B cell (primary cell): ENCODE results near the gene NNT. TPM values are rescaled to one million over a fixed set of nuclear protein-coding genes. Genes with fewer than 3 reads are reported as not detected.
"Not testable (repeated sequence)": the region's sequence is repeated elsewhere in the genome, so short reads cannot be mapped to it uniquely, and the experiment has no call there.

Experiments used
- ATAC-seq: fragments of 200-7000 bp; cut with Tn5 transposase; one replicate; pipeline ENCODE4 v1.10.0; 2021; ENCODE audit warnings: low read depth, mild to moderate bottlenecking, moderate number of reproducible peaks, moderate library complexity
- CTCF ChIA-PET: fragments of 350-600 bp; sonication (Branson Sonifier 250); formaldehyde crosslinking; loops from one replicate; lab custom pipeline; 2021; ENCODE audit warnings: antibody characterized with exemption, inconsistent platforms; lab: Charles Lee
- POLR2A ChIA-PET: fragments of 350-600 bp; sonication (Branson Sonifier 250); formaldehyde crosslinking; loops from one replicate; lab custom pipeline; 2021; ENCODE audit warnings: antibody characterized with exemption; lab: Charles Lee
- DNase-seq: peaks from one replicate; pipeline ENCODE4 v3.0.0; 2013
- H2AFZ ChIP-seq: 2 replicates; pipeline ENCODE4 v1.6.1; 2012; ENCODE audit warnings: mild to moderate bottlenecking, low read depth, low read length; ENCODE audit not compliant: insufficient read depth, poor library complexity, severe bottlenecking
- H3K27ac ChIP-seq, 2 donors: 1 replicate in 1 of 2; 2 replicates in 1 of 2; pipeline ENCODE4 v1.5.1; 2012 to 2013; ENCODE audit warnings: low read length in 2 of 2, mild to moderate bottlenecking in 2 of 2, moderate library complexity in 1 of 2
- H3K27me3 ChIP-seq, 4 experiments: fragments of 200-600 bp in 1 of 4; sonication (generic) in 1 of 4; replicated peaks in 1 of 4; 1 replicate in 2 of 4; 2 replicates in 2 of 4; pipeline versions ENCODE4 v1.6.1 to v1.7.0; 2013 to 2016; ENCODE audit warnings: low read length in 3 of 4, mild to moderate bottlenecking in 2 of 4, mixed read lengths in 1 of 4, moderate library complexity in 1 of 4; ENCODE audit not compliant: insufficient read depth in 4 of 4, control insufficient read depth in 3 of 4; ENCODE audit errors: control extremely low read depth in 1 of 4
- H3K36me3 ChIP-seq, 2 experiments: replicated peaks in 1 of 2; 1 replicate in 1 of 2; 2 replicates in 1 of 2; pipeline versions ENCODE4 v1.6.1 to v1.7.1; 2013; ENCODE audit warnings: low read length in 1 of 2; ENCODE audit not compliant: insufficient read depth in 2 of 2, control insufficient read depth in 1 of 2; ENCODE audit errors: control extremely low read depth in 1 of 2, extremely low read depth in 1 of 2
- H3K4me1 ChIP-seq, 2 donors: fragments of 200-600 bp in 1 of 2; sonication (generic) in 1 of 2; 1 replicate in 1 of 2; 2 replicates in 1 of 2; pipeline versions ENCODE4 v1.5.1 to v1.6.1; 2013 to 2017; ENCODE audit warnings: low read length in 2 of 2; ENCODE audit not compliant: control insufficient read depth in 2 of 2, insufficient read depth in 2 of 2
- H3K4me2 ChIP-seq: replicated peaks from 2 replicates; pipeline ENCODE3; 2012; ENCODE audit warnings: mild to moderate bottlenecking, low read depth, low read length; ENCODE audit not compliant: poor library complexity, severe bottlenecking
- H3K4me3 ChIP-seq, 5 experiments: fragments of 200-600 bp in 1 of 5; sonication (generic) in 1 of 5; 1 replicate in 3 of 5; 2 replicates in 2 of 5; pipeline versions ENCODE4 v1.5.1 to v1.7.0; 2011 to 2016; ENCODE audit warnings: low read length in 4 of 5, mild to moderate bottlenecking in 4 of 5, low read depth in 2 of 5, control low read depth in 1 of 5, moderate library complexity in 1 of 5; ENCODE audit not compliant: insufficient read depth in 1 of 5; ENCODE audit errors: control extremely low read depth in 1 of 5, extremely low read depth in 1 of 5
- H3K79me2 ChIP-seq: fragments of 200-600 bp; sonication (generic); one replicate; pipeline ENCODE4 v1.6.0; 2016; ENCODE audit warnings: low read length; ENCODE audit not compliant: control insufficient read depth, insufficient read depth
- H3K9ac ChIP-seq: fragments of 200-600 bp; sonication (generic); 2 replicates; pipeline ENCODE4 v1.6.1; 2017; ENCODE audit warnings: mild to moderate bottlenecking, low read length, moderate library complexity
- H3K9me3 ChIP-seq, 3 donors: one replicate each; pipeline versions ENCODE4 v1.6.1 to v1.7.1; 2013; ENCODE audit warnings: low read length in 2 of 3; ENCODE audit not compliant: control insufficient read depth in 2 of 3, insufficient read depth in 1 of 3; ENCODE audit errors: control extremely low read depth in 1 of 3
- H4K20me1 ChIP-seq: 2 replicates; pipeline ENCODE4 v1.6.0; 2012; ENCODE audit warnings: mild to moderate bottlenecking, low read length; ENCODE audit not compliant: insufficient read depth, control insufficient read depth, poor library complexity, severe bottlenecking
- H3K27ac Mint-ChIP-seq: one replicate; pipeline ENCODE4 v1.8.0; 2021; ENCODE audit warnings: mixed read lengths
- H3K27me3 Mint-ChIP-seq: one replicate; pipeline ENCODE4 v1.8.0; 2021; ENCODE audit warnings: mixed read lengths
- H3K4me1 Mint-ChIP-seq: one replicate; pipeline ENCODE4 v1.8.0; 2021; ENCODE audit warnings: mixed read lengths
- H3K4me3 Mint-ChIP-seq: one replicate; pipeline ENCODE4 v1.8.0; 2021; ENCODE audit warnings: mixed read lengths
- H3K9me3 Mint-ChIP-seq: one replicate; pipeline ENCODE4 v1.8.0; 2022; ENCODE audit warnings: mixed read lengths; ENCODE audit not compliant: insufficient read depth
- CTCF ChIP-seq: fragments of 200-600 bp; IDR thresholded peaks from one replicate; pipeline ENCODE4 v1.8.0; 2022; ENCODE audit warnings: antibody characterized with exemption, mild to moderate bottlenecking
- EZH2 ChIP-seq: IDR thresholded peaks from 2 replicates; pipeline ENCODE4 v1.6.1; 2012; ENCODE audit warnings: borderline replicate concordance, low read depth, mild to moderate bottlenecking, moderate library complexity, low read length; ENCODE audit not compliant: insufficient read depth, poor library complexity, severe bottlenecking
- WGBS: methylation state at CpG from one replicate; pipeline ENCODE4 v1.1.5; 2013; ENCODE audit warnings: missing lambda C conversion rate; ENCODE audit not compliant: insufficient coverage; 5-methylcytosine and 5-hydroxymethylcytosine counted together
- intact Hi-C: fragments of 100-400 bp; cut with micrococcal nuclease; formaldehyde crosslinking; loops from one replicate; pipeline ENCODE4 v1.10.0; 2022
- polyA plus RNA-seq: library from polyadenylated mRNA; depleted of rRNA; stranded (reverse); fragments of >200 nt; gene quantifications from 2 replicates; pipeline ENCODE4 v1.2.3, GENCODE V29; 2012
- total RNA-seq, 2 donors: library from RNA; stranded (reverse); fragments of 120-200 nt in 1 of 2; gene quantifications; 1 replicate in 1 of 2; 2 replicates in 1 of 2; pipeline versions ENCODE4 v1.2.3 to v1.2.4, GENCODE V29; 2013 to 2022

Gene NNT
- total and polyA plus RNA-seq, 2 donors (not counting 1 experiment from before 2014, with no cell fraction given), result 17.8 to 61.1 TPM

GRCh38 chr5:43590700-43591099 lies 12.3 kb upstream of the NNT start:
- H3K36me3 ChIP-seq, result no peaks in the 10 kb centered on the region
- H3K4me2 ChIP-seq, result no peak overlapping the region
- no peak for DNase-seq
- TF ChIP-seq CTCF, result no peak
- no peak for TF ChIP-seq EZH2
- H4K20me1 ChIP-seq, result no peaks in the 10 kb centered on the region
- Mint-ChIP-seq H3K27me3 (no peaks in the 10 kb centered on the region), H3K9me3 (no peaks in the 10 kb centered on the region), H3K27ac (no peak overlapping the region), H3K4me3 (no peak overlapping the region), H3K4me1 (no peaks in the 10 kb centered on the region)
- no peaks in the 10 kb centered on the region for H3K9me3 ChIP-seq
- ChIA-PET POLR2A (no interaction called here), CTCF (no interaction called here)
- H3K27ac ChIP-seq, result no peak overlapping the region
- H3K4me3 ChIP-seq, result no peak overlapping the region
- H3K79me2 ChIP-seq, result no peaks in the 10 kb centered on the region
- intact Hi-C loops, result no loop called here
- no peak overlapping the region for H3K9ac ChIP-seq
- H2AFZ ChIP-seq, result no peak overlapping the region
- no peaks in the 10 kb centered on the region for H3K4me1 ChIP-seq
- H3K27me3 ChIP-seq, result no peaks in the 10 kb centered on the region
- ATAC-seq, result no peak

DNA sequence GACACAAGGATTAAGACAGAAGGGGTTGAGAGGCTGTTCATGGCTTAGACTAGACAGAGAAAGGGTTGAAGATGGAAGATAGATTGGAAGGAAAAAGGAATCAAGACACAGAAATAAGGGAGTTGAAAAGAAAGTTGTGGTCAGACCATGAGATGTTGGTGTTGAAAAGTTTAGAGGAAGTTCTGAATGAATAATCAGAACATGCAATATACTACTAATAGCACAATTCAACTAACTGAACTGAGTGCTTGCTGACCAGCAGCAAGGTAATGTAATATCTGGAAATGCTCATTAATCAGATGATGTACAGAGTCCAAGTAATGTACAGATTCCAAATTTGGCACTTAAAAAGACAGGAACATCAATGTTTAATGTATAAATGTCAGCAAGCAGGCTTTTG lies 10.6 kb upstream of the NNT start:
- CTCF ChIA-PET, result no interaction called here
- H3K9ac ChIP-seq, result no peak overlapping the region
- H3K27ac Mint-ChIP-seq, result no peak overlapping the region
- ATAC-seq (no peak), DNase-seq (no peak)
- POLR2A ChIA-PET, result no interaction called here
- no peaks in the 10 kb centered on the region for H3K9me3 ChIP-seq
- H3K79me2 ChIP-seq, result peaks cover 8% of the 10 kb centered on the region
- H3K4me1 Mint-ChIP-seq, result no peaks in the 10 kb centered on the region
- no peaks in the 10 kb centered on the region for H4K20me1 ChIP-seq
- H3K9me3 Mint-ChIP-seq, result no peaks in the 10 kb centered on the region
- no peak overlapping the region for H3K4me3 Mint-ChIP-seq
- H3K27ac ChIP-seq, result no peak overlapping the region
- no peak overlapping the region for H3K4me3 ChIP-seq
- H3K27me3 ChIP-seq, result no peaks in the 10 kb centered on the region
- intact Hi-C loops, result no loop called here
- TF ChIP-seq EZH2 (no peak), CTCF (no peak)
- H3K27me3 Mint-ChIP-seq, result no peaks in the 10 kb centered on the region
- H3K4me2 ChIP-seq, result no peak overlapping the region
- no peaks in the 10 kb centered on the region for H3K4me1 ChIP-seq
- no peak overlapping the region for H2AFZ ChIP-seq
- H3K36me3 ChIP-seq, result no peaks in the 10 kb centered on the region

- H2AFZ ChIP-seq, H4K20me1 ChIP-seq, H3K4me2 ChIP-seq, POLR2A ChIA-PET, H3K9me3 ChIP-seq, H3K9ac ChIP-seq, DNase-seq, H3K27me3 ChIP-seq, H3K27ac Mint-ChIP-seq, H3K36me3 ChIP-seq, H3K27ac ChIP-seq, H3K27me3 Mint-ChIP-seq, H3K9me3 Mint-ChIP-seq, H3K4me3 ChIP-seq, H3K4me3 Mint-ChIP-seq, ATAC-seq, intact Hi-C loops: not testable (repeated sequence)
- CTCF ChIA-PET, result interaction anchor here (1.1 kb wide), 1 partner anchor 31 kb away, joined by 3 read pairs; no protein-coding TSS in a partner anchor
- Histone ChIP-seq H3K4me1 (peaks cover 10 to 14% of the 10 kb centered on the region in 2 donors), H3K79me2 (peaks cover 63% of the 10 kb centered on the region)
- no CpG with 5 or more reads among the region's 1 CpG for WGBS
- H3K4me1 Mint-ChIP-seq, result peaks cover 22% of the 10 kb centered on the region
Measured at GRCh38 chr5:43598927-43599326, 4.1 kb upstream of the NNT start.
